H9 (cell line): ENCODE data around the gene KRT81. TPM values are rescaled to one million over a fixed set of nuclear protein-coding genes. Genes with fewer than 3 reads are reported as not detected.

Experiments
- DNase-seq: peaks from one replicate; pipeline ENCODE4 v3.0.0-alpha.2; 2017
- H2AFZ ChIP-seq: one replicate; pipeline ENCODE4 v1.6.1; 2013; ENCODE audit warnings: mild to moderate bottlenecking, low read length, control low read depth, moderate library complexity
- H2AK5ac ChIP-seq: 2 replicates; pipeline ENCODE4 v1.6.1; 2013; ENCODE audit warnings: low read length, control low read depth, mixed read lengths; ENCODE audit not compliant: insufficient read length
- H2BK120ac ChIP-seq: one replicate; pipeline ENCODE4 v1.6.1; 2013; ENCODE audit warnings: low read depth, mild to moderate bottlenecking, low read length, control low read depth, inconsistent platforms; ENCODE audit not compliant: poor library complexity, severe bottlenecking
- H2BK12ac ChIP-seq: 2 replicates; pipeline ENCODE4 v1.6.1; 2013; ENCODE audit warnings: low read length, control low read depth, mixed read lengths, low read depth; ENCODE audit not compliant: insufficient read length
- H2BK15ac ChIP-seq: 2 replicates; pipeline ENCODE4 v1.6.1; 2013; ENCODE audit warnings: low read depth, low read length, control low read depth
- H2BK20ac ChIP-seq: one replicate; pipeline ENCODE4 v1.6.1; 2013; ENCODE audit warnings: low read depth, mild to moderate bottlenecking, low read length, control low read depth, inconsistent platforms; ENCODE audit not compliant: poor library complexity, severe bottlenecking
- H2BK5ac ChIP-seq: 2 replicates; pipeline ENCODE4 v1.6.1; 2013; ENCODE audit warnings: low read length, control low read depth, mixed read lengths; ENCODE audit not compliant: insufficient read length
- H3K14ac ChIP-seq: 2 replicates; pipeline ENCODE4 v1.6.1; 2013; ENCODE audit warnings: low read length, control low read depth; ENCODE audit not compliant: insufficient read depth
- H3K18ac ChIP-seq: 2 replicates; pipeline ENCODE4 v1.6.1; 2013; ENCODE audit warnings: low read depth, mild to moderate bottlenecking, mixed read lengths, low read length, control low read depth; ENCODE audit not compliant: insufficient read length
- H3K23ac ChIP-seq: 2 replicates; pipeline ENCODE4 v1.6.1; 2013; ENCODE audit warnings: low read length, control low read depth, mixed read lengths, low read depth; ENCODE audit not compliant: insufficient read length
- H3K23me2 ChIP-seq: 2 replicates; pipeline ENCODE4 v1.6.1; 2013; ENCODE audit warnings: low read depth, mild to moderate bottlenecking, mixed read lengths, low read length, control low read depth; ENCODE audit not compliant: insufficient read length, poor library complexity, severe bottlenecking
- H3K27ac ChIP-seq: 2 replicates; pipeline ENCODE4 v1.5.1; 2013; ENCODE audit warnings: low read length, control low read depth, mixed read lengths, low read depth; ENCODE audit not compliant: insufficient read length
- H3K27me3 ChIP-seq: 2 replicates; pipeline ENCODE4 v1.6.1; 2013; ENCODE audit warnings: low read length, control low read depth, inconsistent platforms; ENCODE audit not compliant: insufficient read depth
- H3K4ac ChIP-seq: 2 replicates; pipeline ENCODE4 v1.6.1; 2013; ENCODE audit warnings: low read depth, mild to moderate bottlenecking, control low read depth, inconsistent platforms, low read length, moderate library complexity
- H3K4me1 ChIP-seq: 2 replicates; pipeline ENCODE4 v1.6.1; 2013; ENCODE audit warnings: low read length, control low read depth, inconsistent platforms; ENCODE audit not compliant: insufficient read depth
- H3K4me2 ChIP-seq: 2 replicates; pipeline ENCODE4 v1.6.1; 2013; ENCODE audit warnings: low read length, control low read depth, mixed read lengths; ENCODE audit not compliant: insufficient read length, insufficient read depth
- H3K56ac ChIP-seq: 2 replicates; pipeline ENCODE4 v1.6.1; 2013; ENCODE audit warnings: low read depth, mild to moderate bottlenecking, mixed read lengths, low read length, control low read depth; ENCODE audit not compliant: insufficient read length
- H3K79me1 ChIP-seq: 2 replicates; pipeline ENCODE4 v1.6.1; 2013; ENCODE audit warnings: low read depth, mild to moderate bottlenecking, moderate library complexity, low read length, control low read depth, inconsistent platforms; ENCODE audit not compliant: insufficient read depth, poor library complexity, severe bottlenecking
- H3K79me2 ChIP-seq: 2 replicates; pipeline ENCODE4 v1.6.1; 2013; ENCODE audit warnings: low read length, control low read depth, inconsistent platforms; ENCODE audit not compliant: insufficient read depth
- H3K9ac ChIP-seq: 2 replicates; pipeline ENCODE4 v1.6.1; 2013; ENCODE audit warnings: low read length, control low read depth, mixed read lengths; ENCODE audit not compliant: insufficient read length; ENCODE audit errors: extremely low read depth
- H3K9me3 ChIP-seq: one replicate; pipeline ENCODE4 v1.6.1; 2013; ENCODE audit warnings: low read depth, low read length, inconsistent platforms; ENCODE audit not compliant: control insufficient read depth
- H3T11ph ChIP-seq: one replicate; pipeline ENCODE4 v1.6.1; 2013; ENCODE audit warnings: mild to moderate bottlenecking, low read length, control low read depth, inconsistent platforms
- H4K20me1 ChIP-seq: one replicate; pipeline ENCODE4 v1.6.1; 2013; ENCODE audit not compliant: control insufficient read depth, insufficient read length, insufficient read depth
- H4K5ac ChIP-seq: 2 replicates; pipeline ENCODE4 v1.6.1; 2013; ENCODE audit warnings: low read depth, mild to moderate bottlenecking, mixed read lengths, low read length, control low read depth; ENCODE audit not compliant: insufficient read length
- H4K8ac ChIP-seq: replicated peaks from 2 replicates; pipeline ENCODE4 v1.6.1; 2013; ENCODE audit warnings: low read length, control low read depth, mixed read lengths, low read depth; ENCODE audit not compliant: insufficient read length
- H4K91ac ChIP-seq: 2 replicates; pipeline ENCODE4 v1.6.1; 2013; ENCODE audit warnings: low read depth, mild to moderate bottlenecking, moderate library complexity, mixed read lengths, low read length, control low read depth; ENCODE audit not compliant: insufficient read length
- H3K27ac Mint-ChIP-seq, 3 experiments: 2 replicates in 2 of 3; 3 replicates in 1 of 3; pipeline ENCODE4 v1.8.0; 2020 to 2021; ENCODE audit warnings: mixed read lengths in 3 of 3, mild to moderate bottlenecking in 1 of 3, moderate library complexity in 1 of 3
- H3K27me3 Mint-ChIP-seq: 2 replicates; pipeline ENCODE4 v1.8.0; 2021; ENCODE audit warnings: low read depth, mild to moderate bottlenecking, moderate library complexity, mixed read lengths
- H3K36me3 Mint-ChIP-seq, 3 experiments: 2 replicates in 2 of 3; 3 replicates in 1 of 3; pipeline ENCODE4 v1.8.0; 2020 to 2021; ENCODE audit warnings: low read depth in 3 of 3, mixed read lengths in 3 of 3; ENCODE audit not compliant: insufficient read depth in 1 of 3
- H3K4me1 Mint-ChIP-seq, 2 experiments: 2 replicates each; pipeline ENCODE4 v1.8.0; 2020; ENCODE audit warnings: mixed read lengths in 2 of 2
- H3K4me3 Mint-ChIP-seq, 2 experiments: 2 replicates in 1 of 2; 3 replicates in 1 of 2; pipeline ENCODE4 v1.8.0; 2020 to 2021; ENCODE audit warnings: mild to moderate bottlenecking in 2 of 2, mixed read lengths in 2 of 2, moderate library complexity in 1 of 2
- H3K9me3 Mint-ChIP-seq, 2 experiments: 2 replicates in 1 of 2; 3 replicates in 1 of 2; pipeline ENCODE4 v1.8.0; 2020; ENCODE audit warnings: mild to moderate bottlenecking in 2 of 2, mixed read lengths in 2 of 2, moderate library complexity in 1 of 2
- WGBS: extraction: QIAGEN DNeasy Blood & Tissue Kit; methylation state at CpG from one replicate; pipeline ENCODE4 v1.1.7; 2013; ENCODE audit warnings: missing lambda C conversion rate, low lambda C conversion rate, mixed read lengths; ENCODE audit not compliant: insufficient read length; ENCODE audit errors: extremely low coverage; 5-methylcytosine and 5-hydroxymethylcytosine counted together
- total RNA-seq: library from RNA; stranded (reverse); gene quantifications from 2 replicates; pipeline ENCODE4 v1.2.1, GENCODE V29; 2021
- TF ChIP-seq, protein P1 (sequence below): fragments of 200-600 bp; sonication (generic); conservative IDR thresholded peaks from 3 replicates; pipeline ENCODE4 v1.8.0; 2021; ENCODE audit warnings: antibody characterized with exemption, mild to moderate bottlenecking

Gene KRT81
- total RNA-seq, 1 experiment from 2014 or later, result not detected

DNA sequence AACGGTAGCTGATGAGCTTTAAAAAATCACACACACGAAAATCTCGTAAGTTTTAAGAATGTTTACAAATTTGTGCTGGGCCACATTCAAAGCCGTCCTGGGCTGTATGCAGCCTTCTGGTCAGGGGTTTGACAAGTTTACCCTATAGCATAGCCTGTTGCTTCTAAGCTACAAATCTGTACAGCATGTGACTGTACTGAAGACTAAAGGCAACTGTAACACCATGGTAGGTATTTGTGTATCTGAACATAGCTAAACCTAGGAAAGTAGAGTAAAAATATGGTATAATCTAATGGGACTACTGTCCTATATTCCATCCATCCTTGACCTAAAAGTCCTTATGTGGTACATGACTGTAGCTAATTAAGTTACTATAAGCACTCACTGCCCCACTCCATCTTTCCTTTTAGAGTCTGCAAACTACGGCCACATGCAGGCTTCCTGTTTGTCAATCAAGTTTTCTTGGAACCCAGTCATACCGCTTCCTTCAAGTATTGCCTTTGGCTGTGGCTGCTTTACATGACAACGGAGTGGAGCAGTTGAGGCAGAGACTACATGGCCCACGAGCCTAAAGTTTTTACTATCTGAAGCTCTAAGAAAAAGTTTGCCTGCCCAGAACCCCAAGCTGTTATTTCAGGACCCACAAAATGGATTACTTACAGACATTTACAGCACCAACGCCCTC is 39.8 kb downstream of the KRT81 start:
- H3K4me1 ChIP-seq, result peaks cover 2% of the 10 kb centered on the region; the same call in 1 of the 2 replicates
- H3K18ac ChIP-seq, result no peak overlapping the region
- H4K91ac ChIP-seq, result no peak overlapping the region
- no peak overlapping the region for H3K4me2 ChIP-seq
- H3K9me3 ChIP-seq, result no peaks in the 10 kb centered on the region
- no peak overlapping the region for H2BK12ac ChIP-seq
- no peak overlapping the region for H2BK5ac ChIP-seq
- DNase-seq, result no peak
- no peak overlapping the region for H3K56ac ChIP-seq
- H3K27ac ChIP-seq, result no peak overlapping the region
- no peak overlapping the region for H3K14ac ChIP-seq
- H2BK15ac ChIP-seq, result no peak overlapping the region
- TF ChIP-seq, protein P1, sequence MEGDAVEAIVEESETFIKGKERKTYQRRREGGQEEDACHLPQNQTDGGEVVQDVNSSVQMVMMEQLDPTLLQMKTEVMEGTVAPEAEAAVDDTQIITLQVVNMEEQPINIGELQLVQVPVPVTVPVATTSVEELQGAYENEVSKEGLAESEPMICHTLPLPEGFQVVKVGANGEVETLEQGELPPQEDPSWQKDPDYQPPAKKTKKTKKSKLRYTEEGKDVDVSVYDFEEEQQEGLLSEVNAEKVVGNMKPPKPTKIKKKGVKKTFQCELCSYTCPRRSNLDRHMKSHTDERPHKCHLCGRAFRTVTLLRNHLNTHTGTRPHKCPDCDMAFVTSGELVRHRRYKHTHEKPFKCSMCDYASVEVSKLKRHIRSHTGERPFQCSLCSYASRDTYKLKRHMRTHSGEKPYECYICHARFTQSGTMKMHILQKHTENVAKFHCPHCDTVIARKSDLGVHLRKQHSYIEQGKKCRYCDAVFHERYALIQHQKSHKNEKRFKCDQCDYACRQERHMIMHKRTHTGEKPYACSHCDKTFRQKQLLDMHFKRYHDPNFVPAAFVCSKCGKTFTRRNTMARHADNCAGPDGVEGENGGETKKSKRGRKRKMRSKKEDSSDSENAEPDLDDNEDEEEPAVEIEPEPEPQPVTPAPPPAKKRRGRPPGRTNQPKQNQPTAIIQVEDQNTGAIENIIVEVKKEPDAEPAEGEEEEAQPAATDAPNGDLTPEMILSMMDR, result no peak
- no peaks in the 10 kb centered on the region for H3K23me2 ChIP-seq
- Mint-ChIP-seq H3K4me1 (peaks cover 34 to 39% of the 10 kb centered on the region in 2 experiments), H3K27me3 (peaks cover 82% of the 10 kb centered on the region), H3K9me3 (no peaks in the 10 kb centered on the region), H3K36me3 (no peaks in the 10 kb centered on the region), H3K4me3 (no peak overlapping the region), H3K27ac (no peak overlapping the region)
- H2AFZ ChIP-seq, result no peak overlapping the region
- no peak overlapping the region for H2AK5ac ChIP-seq
- H4K20me1 ChIP-seq, result no peaks in the 10 kb centered on the region
- H2BK20ac ChIP-seq, result no peak overlapping the region
- H3T11ph ChIP-seq, result no peak overlapping the region
- no peak overlapping the region for H3K9ac ChIP-seq
- no peak overlapping the region for H3K4ac ChIP-seq
- no peaks in the 10 kb centered on the region; the same call in 1 of the 2 replicates for H3K27me3 ChIP-seq
- no peak overlapping the region for H3K23ac ChIP-seq
- H3K79me1 ChIP-seq, result no peaks in the 10 kb centered on the region
- WGBS, result no CpG with 5 or more reads among the region's 9 CpGs
- H4K8ac ChIP-seq, result no peak overlapping the region
- H3K79me2 ChIP-seq, result no peaks in the 10 kb centered on the region
- H2BK120ac ChIP-seq, result no peak overlapping the region
- no peak overlapping the region for H4K5ac ChIP-seq
